ENCODE results near the gene DES. TPM values are rescaled to one million over a fixed set of nuclear protein-coding genes. Genes with fewer than 3 reads are reported as not detected.

The DES gene
- total RNA-seq, 1 experiment from 2014 or later, result not detected

DNA sequence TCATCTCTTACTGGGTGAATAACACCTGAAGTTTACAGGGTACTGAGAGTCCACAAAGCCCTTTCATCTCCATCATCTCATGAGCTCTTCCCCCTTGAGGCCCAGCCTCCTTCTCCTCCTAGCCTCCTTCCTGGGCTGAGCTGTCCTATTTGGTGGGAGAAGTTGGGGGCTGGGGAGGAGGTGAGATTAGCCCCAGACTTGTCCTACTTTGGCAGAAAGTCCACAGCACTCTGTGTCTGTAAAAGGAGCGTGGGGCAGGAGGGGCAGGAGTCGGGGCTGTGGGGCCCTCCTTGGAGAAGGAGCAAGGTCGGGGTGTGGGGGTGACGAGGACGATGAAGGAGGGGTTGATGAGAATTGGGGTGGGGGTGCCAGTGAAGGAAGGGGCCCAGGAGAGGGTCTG, 10.0 kb upstream of the DES start:
- H3K4me3 ChIP-seq (ENCODE audit: low read length), result no peak overlapping the region
- H3K79me2 ChIP-seq (ENCODE audit: low read length), result no peaks in the 10 kb centered on the region
- no peak overlapping the region for H3K27ac ChIP-seq (ENCODE audit: low read length)
- no peak overlapping the region for H3K4me2 ChIP-seq (ENCODE audit: low read length)
- H3K9me3 ChIP-seq (ENCODE audit: low read length), result no peaks in the 10 kb centered on the region
- ChIA-PET CTCF (no interaction called here), POLR2A (ENCODE audit: unreplicated experiment) (no interaction called here)
- no peaks in the 10 kb centered on the region for H3K27me3 ChIP-seq (ENCODE audit: low read length)
- no peaks in the 10 kb centered on the region for H3K4me1 ChIP-seq (ENCODE audit: insufficient read depth, low read length)
- no TSS peak for BruUV-seq (replicated peaks)
- no peak for TF ChIP-seq CTCF (conservative IDR thresholded peaks at IDR 0.05; ENCODE audit: low read depth, low read length)
- TF ChIP-seq EZH2phosphoT487 (IDR thresholded peaks at IDR 0.05; ENCODE audit: borderline replicate concordance, low read length), result no peak
- no peak for TF ChIP-seq EZH2 (IDR thresholded peaks at IDR 0.05; ENCODE audit: low read length, unreplicated experiment)
- H2AFZ ChIP-seq (ENCODE audit: low read length), result no peak overlapping the region
- H3K36me3 ChIP-seq (ENCODE audit: low read depth, low read length), result no peaks in the 10 kb centered on the region
- no peaks in the 10 kb centered on the region for H3K9me2 ChIP-seq (replicated peaks; ENCODE audit: low read length)
- no peak overlapping the region for H3K9ac ChIP-seq (ENCODE audit: low read length)
- no peaks in the 10 kb centered on the region for H4K20me1 ChIP-seq (ENCODE audit: low read length)
- DNase-seq, result no peak
- no peaks in the 10 kb centered on the region for H3F3A ChIP-seq (ENCODE audit: low read length, unreplicated experiment)
- no peak for ATAC-seq
- intact Hi-C loops (cut with micrococcal nuclease), result no loop called here

DNA sequence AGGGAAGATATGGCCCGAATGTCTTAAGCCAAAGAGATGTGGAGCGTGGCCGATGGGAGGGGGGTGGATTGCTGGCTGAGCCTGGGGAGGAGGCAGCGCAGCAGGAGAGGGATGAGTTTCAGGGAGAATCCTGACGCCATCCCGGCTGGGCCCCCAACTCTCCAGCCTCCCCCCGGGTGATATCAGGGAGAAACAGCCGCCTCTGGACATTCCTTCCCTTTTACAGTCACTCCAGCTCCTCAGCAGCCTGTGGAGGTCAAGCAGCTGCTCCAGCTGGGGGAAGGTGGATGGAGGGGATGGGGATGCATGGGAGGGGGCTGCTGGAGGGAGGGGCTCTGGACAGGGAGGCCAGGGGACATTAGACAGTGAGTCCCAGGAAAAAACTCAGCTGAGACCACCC, 9.5 kb upstream of the DES start:
- intact Hi-C loops (cut with micrococcal nuclease), result no loop called here
- H4K20me1 ChIP-seq (ENCODE audit: low read length), result no peaks in the 10 kb centered on the region
- H3K9ac ChIP-seq (ENCODE audit: low read length), result no peak overlapping the region
- no peak for DNase-seq
- H3K9me3 ChIP-seq (ENCODE audit: low read length), result no peaks in the 10 kb centered on the region
- no peak for ATAC-seq
- POLR2A ChIA-PET (ENCODE audit: unreplicated experiment), result no interaction called here
- no peaks in the 10 kb centered on the region for H3K4me1 ChIP-seq (ENCODE audit: insufficient read depth, low read length)
- H2AFZ ChIP-seq (ENCODE audit: low read length), result no peak overlapping the region
- no peaks in the 10 kb centered on the region for H3F3A ChIP-seq (ENCODE audit: low read length, unreplicated experiment)
- H3K4me2 ChIP-seq (ENCODE audit: low read length), result no peak overlapping the region
- CTCF ChIA-PET, result no interaction called here
- no peaks in the 10 kb centered on the region for H3K36me3 ChIP-seq (ENCODE audit: low read depth, low read length)
- H3K79me2 ChIP-seq (ENCODE audit: low read length), result no peaks in the 10 kb centered on the region
- no peaks in the 10 kb centered on the region for H3K9me2 ChIP-seq (replicated peaks; ENCODE audit: low read length)
- no TSS peak for BruUV-seq (replicated peaks)
- no peaks in the 10 kb centered on the region for H3K27me3 ChIP-seq (ENCODE audit: low read length)
- TF ChIP-seq CTCF (conservative IDR thresholded peaks at IDR 0.05; ENCODE audit: low read depth, low read length) (no peak), EZH2phosphoT487 (IDR thresholded peaks at IDR 0.05; ENCODE audit: borderline replicate concordance, low read length) (no peak), EZH2 (IDR thresholded peaks at IDR 0.05; ENCODE audit: low read length, unreplicated experiment) (no peak)
- H3K27ac ChIP-seq (ENCODE audit: low read length), result no peak overlapping the region
- no peak overlapping the region for H3K4me3 ChIP-seq (ENCODE audit: low read length)

- H3K9me3 ChIP-seq (ENCODE audit: low read length), result no peaks in the 10 kb centered on the region
- no peaks in the 10 kb centered on the region for H3K4me1 ChIP-seq (ENCODE audit: insufficient read depth, low read length)
- no peak overlapping the region for H3K9ac ChIP-seq (ENCODE audit: low read length)
- DNase-seq, result no peak
- no TSS peak for BruUV-seq (replicated peaks)
- H3K4me2 ChIP-seq (ENCODE audit: low read length), result no peak overlapping the region
- ChIA-PET POLR2A (ENCODE audit: unreplicated experiment) (interaction anchor here (0.6 kb wide), 1 partner anchor 57 kb away, joined by 4 read pairs; no protein-coding TSS in a partner anchor), CTCF (no interaction called here)
- TF ChIP-seq EZH2 (IDR thresholded peaks at IDR 0.05; ENCODE audit: low read length, unreplicated experiment) (no peak), CTCF (conservative IDR thresholded peaks at IDR 0.05; ENCODE audit: low read depth, low read length) (no peak), EZH2phosphoT487 (IDR thresholded peaks at IDR 0.05; ENCODE audit: borderline replicate concordance, low read length) (no peak)
- H2AFZ ChIP-seq (ENCODE audit: low read length), result no peak overlapping the region
- no peaks in the 10 kb centered on the region for H3F3A ChIP-seq (ENCODE audit: low read length, unreplicated experiment)
- no peaks in the 10 kb centered on the region for H3K9me2 ChIP-seq (replicated peaks; ENCODE audit: low read length)
- no peaks in the 10 kb centered on the region for H3K36me3 ChIP-seq (ENCODE audit: low read depth, low read length)
- no peaks in the 10 kb centered on the region for H3K27me3 ChIP-seq (ENCODE audit: low read length)
- no peaks in the 10 kb centered on the region for H4K20me1 ChIP-seq (ENCODE audit: low read length)
- no peak for ATAC-seq
- intact Hi-C loops (cut with micrococcal nuclease), result no loop called here
- no peaks in the 10 kb centered on the region for H3K79me2 ChIP-seq (ENCODE audit: low read length)
- H3K27ac ChIP-seq (ENCODE audit: low read length), result no peak overlapping the region
- H3K4me3 ChIP-seq (ENCODE audit: low read length), result no peak overlapping the region
Measured at GRCh38 chr2:219409619-219410018, 8.6 kb upstream of the DES start.
